GM23338 (cell line): ENCODE data around the gene TPO. TPM values are rescaled to one million over a fixed set of nuclear protein-coding genes. Genes with fewer than 3 reads are reported as not detected.
"Not testable (repeated sequence)": the region's sequence is repeated elsewhere in the genome, so short reads cannot be mapped to it uniquely, and the experiment has no call there.

Experiments used
- ATAC-seq: fragments of 200-7000 bp; cut with Tn5 transposase; 3 replicates; pipeline ENCODE4 v1.9.1; 2020
- DNase-seq: peaks from one replicate; pipeline ENCODE4 v3.0.0-alpha.2; 2015; ENCODE audit warnings: low spot score
- H2AFZ ChIP-seq: fragments of 200-600 bp; sonication (generic); 2 replicates; pipeline ENCODE4 v1.8.0; 2016; ENCODE audit warnings: antibody characterized with exemption, mild to moderate bottlenecking, moderate library complexity
- H3F3A ChIP-seq: fragments of 200-600 bp; sonication (generic); replicated peaks from 2 replicates; pipeline ENCODE4 v1.8.0; 2017; ENCODE audit warnings: antibody characterized with exemption, mixed run types, low read depth
- H3K27ac ChIP-seq: fragments of 200-600 bp; sonication (generic); 2 replicates; pipeline ENCODE4 v1.6.1; 2016; ENCODE audit warnings: low read depth
- H3K27me3 ChIP-seq: fragments of 200-600 bp; sonication (generic); 2 replicates; pipeline ENCODE4 v1.8.0; 2016; ENCODE audit warnings: mild to moderate bottlenecking, mixed run types, moderate library complexity; ENCODE audit not compliant: insufficient read depth
- H3K36me3 ChIP-seq: fragments of 200-600 bp; sonication (generic); 2 replicates; pipeline ENCODE4 v1.8.0; 2016; ENCODE audit warnings: mild to moderate bottlenecking; ENCODE audit not compliant: insufficient read depth
- H3K4me1 ChIP-seq: fragments of 200-600 bp; sonication (generic); 2 replicates; pipeline ENCODE4 v1.8.0; 2016; ENCODE audit warnings: mild to moderate bottlenecking, moderate library complexity; ENCODE audit not compliant: insufficient read depth
- H3K4me2 ChIP-seq: fragments of 200-600 bp; sonication (generic); 2 replicates; pipeline ENCODE4 v1.7.1; 2017; ENCODE audit warnings: mixed run types
- H3K4me3 ChIP-seq: fragments of 200-600 bp; sonication (generic); 2 replicates; pipeline ENCODE4 v1.6.1; 2016; ENCODE audit warnings: mixed run types
- H3K79me2 ChIP-seq: fragments of 200-600 bp; sonication (generic); replicated peaks from 2 replicates; pipeline ENCODE4 v1.8.0; 2017; ENCODE audit warnings: mild to moderate bottlenecking; ENCODE audit not compliant: insufficient read depth
- H3K9me2 ChIP-seq: fragments of 200-600 bp; sonication (generic); 2 replicates; pipeline ENCODE4 v1.8.0; 2017; ENCODE audit not compliant: insufficient read depth
- H4K20me1 ChIP-seq: fragments of 200-600 bp; sonication (generic); replicated peaks from 2 replicates; pipeline ENCODE4 v1.8.0; 2017; ENCODE audit warnings: mild to moderate bottlenecking; ENCODE audit not compliant: insufficient read depth
- H3K27ac Mint-ChIP-seq: 2 replicates; pipeline ENCODE4 v1.8.0; 2020; ENCODE audit warnings: inconsistent platforms, mild to moderate bottlenecking, moderate library complexity, mixed read lengths
- H3K27me3 Mint-ChIP-seq: 3 replicates; pipeline ENCODE4 v1.8.0; 2022; ENCODE audit warnings: low read depth, mild to moderate bottlenecking, moderate library complexity, mixed read lengths, inconsistent platforms; ENCODE audit not compliant: insufficient read depth, poor library complexity
- H3K36me3 Mint-ChIP-seq: 3 replicates; pipeline ENCODE4 v1.8.0; 2021; ENCODE audit warnings: low read depth, mild to moderate bottlenecking, inconsistent platforms, moderate library complexity, mixed read lengths
- H3K4me1 Mint-ChIP-seq: 3 replicates; pipeline ENCODE4 v1.8.0; 2020; ENCODE audit warnings: mild to moderate bottlenecking, inconsistent platforms, mixed read lengths
- H3K4me3 Mint-ChIP-seq: 3 replicates; pipeline ENCODE4 v1.8.0; 2021; ENCODE audit warnings: moderate library complexity, mild to moderate bottlenecking, inconsistent platforms, mixed read lengths
- H3K9me3 Mint-ChIP-seq: 3 replicates; pipeline ENCODE4 v1.8.0; 2020; ENCODE audit warnings: moderate library complexity, mild to moderate bottlenecking, inconsistent platforms, mixed read lengths
- EZH2 ChIP-seq: fragments of 200-600 bp; sonication (generic); IDR thresholded peaks from one replicate; pipeline ENCODE4 v1.8.0; 2017; ENCODE audit warnings: antibody characterized with exemption, mild to moderate bottlenecking, low read depth; ENCODE audit not compliant: unreplicated experiment
- POLR2AphosphoS5 ChIP-seq: IDR thresholded peaks from 2 replicates; pipeline ENCODE4 v1.6.1; 2016; ENCODE audit warnings: antibody characterized with exemption, low read depth
- STAT1 ChIP-seq: IDR thresholded peaks from one replicate; pipeline ENCODE4 v1.6.1; 2016; ENCODE audit warnings: antibody characterized with exemption; ENCODE audit not compliant: unreplicated experiment
- ZNF114 ChIP-seq: fragments of 250-450 bp; sonication (Bioruptor Pico); IDR thresholded peaks from 2 replicates; pipeline ENCODE4 v1.5.0; 2020; ENCODE audit warnings: mild to moderate bottlenecking, moderate library complexity
- polyA plus RNA-seq: library from polyadenylated mRNA; unstranded; fragments of >200 nt; fragmentation: Nextera tagmentation; extraction: Ambion mirVana; gene quantifications from 2 replicates; pipeline ENCODE4 v1.2.1, GENCODE V29; 2016
- total RNA-seq: library from RNA; depleted of rRNA; stranded (reverse); fragments of >200 nt; shearing (Covaris generic); gene quantifications from 2 replicates; pipeline ENCODE4 v1.2.3, GENCODE V29; 2014
- TF ChIP-seq, protein P1 (sequence below): IDR thresholded peaks from one replicate; pipeline ENCODE4 v1.6.1; 2018; ENCODE audit warnings: antibody characterized with exemption; ENCODE audit not compliant: unreplicated experiment
- TF ChIP-seq, protein P2 (sequence below), 2 experiments: fragments of 200-600 bp in 1 of 2; sonication (generic) in 1 of 2; conservative IDR thresholded peaks; 2 replicates each; pipeline versions ENCODE4 v1.5.1 to v1.6.1; 2016 to 2017; ENCODE audit warnings: antibody characterized with exemption in 2 of 2, low read depth in 2 of 2, mild to moderate bottlenecking in 2 of 2, moderate library complexity in 1 of 2

TPO gene
- total and polyA plus RNA-seq, 2 experiments from 2014 or later: 0.74 TPM; not detected in 1

DNA sequence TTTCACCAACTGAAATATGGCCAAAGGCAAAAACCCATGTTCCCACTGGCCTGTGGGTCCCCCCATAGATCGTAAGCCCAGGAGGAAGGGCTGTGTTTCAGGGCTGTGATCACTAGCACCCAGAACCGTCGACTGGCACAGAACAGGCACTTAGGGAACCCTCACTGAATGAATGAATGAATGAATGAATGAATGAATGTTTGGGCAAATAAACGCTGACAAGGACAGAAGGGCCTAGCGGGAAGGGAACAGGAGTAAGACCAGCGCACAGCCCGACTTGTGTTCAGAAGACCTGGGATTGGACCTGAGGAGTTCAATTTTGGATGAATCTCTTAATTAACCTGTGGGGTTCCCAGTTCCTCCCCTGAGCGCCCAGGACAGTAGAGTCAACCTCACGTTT, 76.2 kb downstream of the TPO start (continued):
- TF ChIP-seq, protein P1, sequence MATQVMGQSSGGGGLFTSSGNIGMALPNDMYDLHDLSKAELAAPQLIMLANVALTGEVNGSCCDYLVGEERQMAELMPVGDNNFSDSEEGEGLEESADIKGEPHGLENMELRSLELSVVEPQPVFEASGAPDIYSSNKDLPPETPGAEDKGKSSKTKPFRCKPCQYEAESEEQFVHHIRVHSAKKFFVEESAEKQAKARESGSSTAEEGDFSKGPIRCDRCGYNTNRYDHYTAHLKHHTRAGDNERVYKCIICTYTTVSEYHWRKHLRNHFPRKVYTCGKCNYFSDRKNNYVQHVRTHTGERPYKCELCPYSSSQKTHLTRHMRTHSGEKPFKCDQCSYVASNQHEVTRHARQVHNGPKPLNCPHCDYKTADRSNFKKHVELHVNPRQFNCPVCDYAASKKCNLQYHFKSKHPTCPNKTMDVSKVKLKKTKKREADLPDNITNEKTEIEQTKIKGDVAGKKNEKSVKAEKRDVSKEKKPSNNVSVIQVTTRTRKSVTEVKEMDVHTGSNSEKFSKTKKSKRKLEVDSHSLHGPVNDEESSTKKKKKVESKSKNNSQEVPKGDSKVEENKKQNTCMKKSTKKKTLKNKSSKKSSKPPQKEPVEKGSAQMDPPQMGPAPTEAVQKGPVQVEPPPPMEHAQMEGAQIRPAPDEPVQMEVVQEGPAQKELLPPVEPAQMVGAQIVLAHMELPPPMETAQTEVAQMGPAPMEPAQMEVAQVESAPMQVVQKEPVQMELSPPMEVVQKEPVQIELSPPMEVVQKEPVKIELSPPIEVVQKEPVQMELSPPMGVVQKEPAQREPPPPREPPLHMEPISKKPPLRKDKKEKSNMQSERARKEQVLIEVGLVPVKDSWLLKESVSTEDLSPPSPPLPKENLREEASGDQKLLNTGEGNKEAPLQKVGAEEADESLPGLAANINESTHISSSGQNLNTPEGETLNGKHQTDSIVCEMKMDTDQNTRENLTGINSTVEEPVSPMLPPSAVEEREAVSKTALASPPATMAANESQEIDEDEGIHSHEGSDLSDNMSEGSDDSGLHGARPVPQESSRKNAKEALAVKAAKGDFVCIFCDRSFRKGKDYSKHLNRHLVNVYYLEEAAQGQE: no peak
- TF ChIP-seq ZNF114 (no peak), EZH2 (no peak), STAT1 (no peak)

DNA sequence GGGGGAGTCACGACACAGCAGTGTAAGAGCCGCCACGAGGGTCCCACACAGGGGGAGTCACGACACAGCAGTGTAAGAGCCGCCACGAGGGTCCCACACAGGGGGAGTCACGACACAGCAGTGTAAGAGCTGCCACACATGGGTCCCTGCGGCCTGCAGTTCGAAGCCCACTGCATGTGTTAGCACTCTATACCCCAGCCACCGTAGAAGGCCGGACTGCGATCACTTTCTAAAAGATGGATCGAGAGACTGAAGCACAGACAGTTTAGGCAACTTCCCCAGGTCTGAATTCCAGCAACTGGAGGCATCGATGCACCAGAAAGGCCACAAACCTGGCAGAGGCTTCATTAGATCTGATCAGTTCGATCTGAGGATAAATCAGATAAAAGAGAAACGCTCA, 77.1 kb downstream of the TPO start:
- H3K36me3 ChIP-seq, H3F3A ChIP-seq, H4K20me1 ChIP-seq, H3K4me1 Mint-ChIP-seq, ATAC-seq, H3K36me3 Mint-ChIP-seq, H3K4me3 ChIP-seq, H3K27me3 Mint-ChIP-seq, H3K9me2 ChIP-seq, DNase-seq, H3K27me3 ChIP-seq, H2AFZ ChIP-seq, H3K27ac ChIP-seq, H3K4me1 ChIP-seq, H3K4me3 Mint-ChIP-seq, H3K9me3 Mint-ChIP-seq, H3K4me2 ChIP-seq, H3K79me2 ChIP-seq, H3K27ac Mint-ChIP-seq: not testable (repeated sequence)

DNA sequence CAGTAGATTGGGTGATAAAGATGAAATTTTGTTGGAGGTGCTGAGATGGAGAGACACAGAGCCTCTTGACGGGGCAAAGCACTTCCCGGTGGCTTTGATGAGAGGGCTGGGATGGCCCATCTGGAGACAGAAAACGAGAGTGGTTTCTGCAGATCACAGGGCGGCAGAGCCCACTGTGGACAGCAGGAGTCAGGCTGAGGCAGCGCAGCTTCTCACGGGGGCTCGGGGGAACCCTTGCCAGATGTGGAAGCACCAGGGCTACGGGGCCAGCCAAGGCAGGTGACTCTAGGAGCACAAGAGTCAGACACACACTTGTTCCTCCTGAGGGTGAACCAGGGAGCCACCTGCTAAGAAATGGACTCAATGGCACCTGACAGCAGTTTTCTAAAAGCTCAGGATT, 78.5 kb downstream of the TPO start:
- TF ChIP-seq, protein P2, sequence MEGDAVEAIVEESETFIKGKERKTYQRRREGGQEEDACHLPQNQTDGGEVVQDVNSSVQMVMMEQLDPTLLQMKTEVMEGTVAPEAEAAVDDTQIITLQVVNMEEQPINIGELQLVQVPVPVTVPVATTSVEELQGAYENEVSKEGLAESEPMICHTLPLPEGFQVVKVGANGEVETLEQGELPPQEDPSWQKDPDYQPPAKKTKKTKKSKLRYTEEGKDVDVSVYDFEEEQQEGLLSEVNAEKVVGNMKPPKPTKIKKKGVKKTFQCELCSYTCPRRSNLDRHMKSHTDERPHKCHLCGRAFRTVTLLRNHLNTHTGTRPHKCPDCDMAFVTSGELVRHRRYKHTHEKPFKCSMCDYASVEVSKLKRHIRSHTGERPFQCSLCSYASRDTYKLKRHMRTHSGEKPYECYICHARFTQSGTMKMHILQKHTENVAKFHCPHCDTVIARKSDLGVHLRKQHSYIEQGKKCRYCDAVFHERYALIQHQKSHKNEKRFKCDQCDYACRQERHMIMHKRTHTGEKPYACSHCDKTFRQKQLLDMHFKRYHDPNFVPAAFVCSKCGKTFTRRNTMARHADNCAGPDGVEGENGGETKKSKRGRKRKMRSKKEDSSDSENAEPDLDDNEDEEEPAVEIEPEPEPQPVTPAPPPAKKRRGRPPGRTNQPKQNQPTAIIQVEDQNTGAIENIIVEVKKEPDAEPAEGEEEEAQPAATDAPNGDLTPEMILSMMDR (conservative IDR thresholded peaks at IDR 0.05; ENCODE audit: low read depth in 2 of 2): 0 out of 4 replicates have a peak, but pooled peaks of 1 of the 2 experiments have one; percentile 7
- no peak for TF ChIP-seq POLR2AphosphoS5
- no peak; the same call in 2 of the 3 replicates for ATAC-seq
- DNase-seq: no peak

DNA sequence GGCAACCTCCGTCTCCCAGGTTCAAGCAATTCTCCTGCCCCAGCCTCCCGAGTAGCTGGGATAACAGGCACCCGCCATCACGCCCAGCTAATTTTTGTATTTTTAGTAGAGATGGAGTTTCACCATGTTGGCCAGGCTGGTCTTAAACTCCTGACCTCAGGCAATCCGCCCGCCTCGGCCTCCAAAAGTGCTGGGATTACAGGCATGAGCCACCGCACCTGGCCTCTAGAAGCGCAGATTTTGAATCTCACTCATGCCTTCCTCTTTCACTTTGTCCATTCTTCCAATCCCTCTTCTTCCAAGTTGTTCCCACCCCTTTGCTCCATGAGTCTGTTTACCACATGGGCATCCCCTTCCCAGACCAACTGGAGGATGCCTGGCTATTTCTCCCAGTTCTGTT, 79.0 kb downstream of the TPO start:
- H3K4me1 Mint-ChIP-seq: not testable (repeated sequence)

More for the DNA sequence above, 78.5 kb downstream of the TPO start:
- Histone ChIP-seq H4K20me1 (no peaks in the 10 kb centered on the region), H3K79me2 (no peaks in the 10 kb centered on the region), H3K27ac (no peak overlapping the region), H3K4me3 (no peak overlapping the region), H3K27me3 (no peaks in the 10 kb centered on the region), H3F3A (no peaks in the 10 kb centered on the region), H3K4me2 (no peak overlapping the region), H2AFZ (no peak overlapping the region), H3K4me1 (no peaks in the 10 kb centered on the region), H3K9me2 (no peaks in the 10 kb centered on the region), H3K36me3 (no peaks in the 10 kb centered on the region)
- no peaks in the 10 kb centered on the region for H3K4me1 Mint-ChIP-seq
- no peaks in the 10 kb centered on the region; the same call in 2 of the 3 replicates for H3K9me3 Mint-ChIP-seq
- no peaks in the 10 kb centered on the region for H3K36me3 Mint-ChIP-seq
- no peak overlapping the region for H3K4me3 Mint-ChIP-seq
- no peak overlapping the region for H3K27ac Mint-ChIP-seq
- H3K27me3 Mint-ChIP-seq: peaks cover 2% of the 10 kb centered on the region

More for the DNA sequence above, 79.0 kb downstream of the TPO start:
- H3K9me2 ChIP-seq, H4K20me1 ChIP-seq, H3K27me3 ChIP-seq, H3F3A ChIP-seq, H3K27me3 Mint-ChIP-seq, DNase-seq, H3K27ac ChIP-seq, H3K4me1 ChIP-seq, H2AFZ ChIP-seq, H3K79me2 ChIP-seq, H3K36me3 Mint-ChIP-seq, ATAC-seq, H3K4me2 ChIP-seq, H3K27ac Mint-ChIP-seq, H3K4me3 Mint-ChIP-seq, H3K9me3 Mint-ChIP-seq, H3K4me3 ChIP-seq, H3K36me3 ChIP-seq: not testable (repeated sequence)
